Aortic smooth muscle cell (primary cell): Measurements from ENCODE around the gene UBA52. TPM values are rescaled to one million over a fixed set of nuclear protein-coding genes. Genes with fewer than 3 reads are reported as not detected.

Experiments
- total RNA-seq: library from RNA; depleted of rRNA; stranded (reverse); fragments of >200 nt; gene quantifications from 2 replicates; pipeline ENCODE4 v1.2.3, GENCODE V29; 2014

The UBA52 gene
- total RNA-seq, result 850 and 972 TPM in 2 replicates

GRCh38 chr19:18571564-18572344, at the start of gene UBA52:
UBA52 (plus strand) TSS chr19:18571857; CDS start chr19:18573301, 1,444 bp downstream.

GRCh38 chr19:18542941-18543813, 28.5 kb upstream of the UBA52 start, which contains the start of gene FKBP8:
FKBP8 (minus strand) TSS chr19:18543573; CDS start chr19:18541970, 1,603 bp downstream.

DNA sequence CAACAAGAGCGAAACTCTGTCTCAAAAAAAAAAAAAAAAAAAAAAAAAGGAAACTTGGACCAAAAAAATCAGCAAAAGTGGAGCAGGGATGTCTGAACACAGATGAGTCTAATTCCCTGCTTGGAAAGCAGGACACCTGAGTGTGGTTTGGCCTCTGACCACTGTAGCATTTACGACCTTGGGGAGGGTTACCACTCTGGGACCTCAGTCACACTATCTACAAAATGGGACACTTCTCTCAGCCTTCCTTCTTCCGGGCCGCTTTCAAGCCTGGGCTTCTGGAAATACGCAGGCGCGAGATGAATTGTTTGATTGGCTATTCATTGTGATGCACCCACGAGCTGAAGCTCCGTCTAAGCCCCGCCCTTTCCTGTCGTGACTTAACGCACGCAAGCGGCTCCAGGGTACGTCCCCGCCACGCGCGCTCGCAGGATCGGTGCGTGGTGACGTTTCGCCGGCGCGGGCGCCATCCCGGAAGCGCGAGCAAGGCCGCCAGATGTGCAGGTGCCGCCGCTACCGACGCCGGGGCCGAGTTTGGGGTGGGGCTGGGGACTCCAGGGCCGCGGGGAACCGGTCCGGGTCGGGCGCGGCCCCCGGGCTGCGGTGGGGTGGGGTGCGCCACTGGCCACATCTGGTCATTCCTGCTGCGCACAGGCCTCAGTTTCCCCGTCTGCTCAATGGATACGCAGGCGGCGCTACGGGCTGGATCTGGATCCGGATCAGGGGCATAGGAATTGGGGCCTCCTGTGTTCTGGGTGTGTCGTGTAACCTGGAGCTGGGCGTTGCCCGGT, 14.1 kb upstream of the UBA52 start, which contains the start of gene KXD1:
Gene KXD1 (plus strand): TSS at position 460 of the 791 bp plus-strand sequence. CDS start 4,187 bp downstream, outside the sequence.

DNA sequence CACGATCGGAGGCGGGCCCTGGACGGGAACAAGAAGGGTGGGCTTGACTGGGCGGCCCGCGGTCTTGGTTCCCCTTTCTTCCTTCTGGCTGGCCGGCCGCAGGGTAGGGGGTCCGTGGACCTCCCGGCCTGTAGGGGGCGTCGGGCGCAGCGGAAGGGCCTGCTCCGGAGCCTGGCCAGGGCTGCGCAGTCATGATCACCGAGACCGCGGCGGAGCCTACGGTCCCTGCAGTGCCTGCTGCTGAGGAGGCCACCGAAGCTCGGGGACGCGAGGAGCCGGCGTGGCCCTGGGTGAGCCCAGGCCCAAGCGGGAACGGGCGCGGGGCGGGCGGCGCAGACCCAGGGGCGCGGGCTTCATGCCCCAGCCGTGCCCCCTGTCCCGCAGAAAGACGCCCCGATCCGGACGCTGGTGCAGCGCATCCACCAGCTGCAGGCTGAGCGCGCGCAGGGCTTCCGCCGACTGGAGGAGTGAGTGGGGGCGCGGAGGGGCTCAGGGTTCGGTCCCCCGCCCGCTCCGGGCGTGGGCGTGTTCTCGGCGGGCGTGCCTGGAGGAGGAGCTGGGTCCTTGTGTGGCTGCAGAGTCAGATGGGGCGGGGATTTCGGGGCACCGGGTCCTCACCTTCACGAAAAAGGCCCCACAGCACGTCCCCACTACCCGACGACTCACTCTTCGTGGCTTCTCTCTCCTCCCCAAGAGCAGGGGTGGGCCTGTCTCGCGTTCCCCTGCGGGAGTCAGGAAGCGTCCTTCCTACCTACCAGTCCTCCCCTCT, 17.1 kb downstream of the UBA52 start, which contains the start of gene REX1BD:
Gene REX1BD (plus strand): TSS at position 188 of the 769 bp plus-strand sequence. CDS start 4 bp downstream, at position 192.

GRCh38 chr19:18606281-18607225, 34.9 kb downstream of the UBA52 start, which contains the start of gene CRLF1:
CRLF1 (minus strand) TSS chr19:18606799; CDS start chr19:18606656, 143 bp downstream.

GRCh38 chr19:18612772-18613588, 41.3 kb downstream of the UBA52 start, which contains the start of gene TMEM59L:
TMEM59L (plus strand) TSS chr19:18612870; CDS start chr19:18612959, 89 bp downstream.

Other genes with a start within 250 kb of the UBA52 start
- 122 and 147 TPM in 2 replicates for gene LSM4, start 248.8 kb upstream of the UBA52 start, total RNA-seq
- 60.6 and 62.5 TPM in 2 replicates for gene PGPEP1, start 231.3 kb upstream of the UBA52 start, total RNA-seq
- 41.1 and 66.9 TPM in 2 replicates for gene GDF15, start 185.7 kb upstream of the UBA52 start, total RNA-seq
- 0.06 TPM in 1 of 2 replicates, not detected in the other for gene LRRC25, start 174.2 kb upstream of the UBA52 start, total RNA-seq
- gene SSBP4, start 152.5 kb upstream of the UBA52 start, total RNA-seq, result 54.1 and 66.1 TPM in 2 replicates
- 9.6 and 10.8 TPM in 2 replicates for gene ISYNA1, start 133.7 kb upstream of the UBA52 start, total RNA-seq
- gene ELL, start 49.8 kb upstream of the UBA52 start, total RNA-seq, result 16.1 and 18.0 TPM in 2 replicates
- 256 and 259 TPM in 2 replicates for gene FKBP8, start 28.3 kb upstream of the UBA52 start, total RNA-seq
- gene KXD1, start 14.0 kb upstream of the UBA52 start, total RNA-seq, result 70.0 and 82.8 TPM in 2 replicates
- 51.8 and 59.6 TPM in 2 replicates for gene REX1BD, start 16.9 kb downstream of the UBA52 start, total RNA-seq
- 437 and 449 TPM in 2 replicates for gene CRLF1, start 34.9 kb downstream of the UBA52 start, total RNA-seq
- 3.1 and 4.0 TPM in 2 replicates for gene TMEM59L, start 41.0 kb downstream of the UBA52 start, total RNA-seq
- 8.6 and 8.9 TPM in 2 replicates for gene KLHL26, start 65.2 kb downstream of the UBA52 start, total RNA-seq
- 2.6 and 2.7 TPM in 2 replicates for gene CRTC1, start 111.8 kb downstream of the UBA52 start, total RNA-seq
- gene COMP, start 219.4 kb downstream of the UBA52 start, total RNA-seq, result 1.7 and 8.7 TPM in 2 replicates